ENCODE data around the gene ZNF431. TPM values are rescaled to one million over a fixed set of nuclear protein-coding genes. Genes with fewer than 3 reads are reported as not detected.

The ZNF431 gene
- total and polyA plus RNA-seq, 9 of the 15 experiments (the other 6 are each of a cell fraction or from before 2014, with no cell fraction given), result 3.3 to 24.8 (median 13.5) TPM

- H3K36me3 ChIP-seq (ENCODE audit: control insufficient read depth, insufficient read depth, low read length), result peaks cover 94% of the 10 kb centered on the region
Observed at GRCh38 chr19:21148681-21149080, 6.8 kb downstream of the ZNF431 start.

More at GRCh38 chr19:21148681-21149080, 6.8 kb downstream of the ZNF431 start:
- TF ChIP-seq BRCA1 (IDR thresholded peaks at IDR 0.05) (no peak), BRCA1 (CRISPR knock-in tag; IDR thresholded peaks at IDR 0.05) (no peak), YBX1 (IDR thresholded peaks at IDR 0.05) (no peak), CCNT2 (IDR thresholded peaks at IDR 0.05; ENCODE audit: borderline replicate concordance, extremely low read depth, insufficient read length, low read depth, low read length) (no peak), BMI1 (IDR thresholded peaks at IDR 0.05; ENCODE audit: low read length) (no peak), TCF7 (IDR thresholded peaks at IDR 0.05; ENCODE audit: borderline replicate concordance) (no peak), UBTF (IDR thresholded peaks at IDR 0.05; ENCODE audit: borderline replicate concordance in 1 of 2, low read depth in 2 of 2, low read length in 2 of 2) (no peak), SIX5 (IDR thresholded peaks at IDR 0.05; ENCODE audit: borderline replicate concordance in 1 of 2, insufficient read depth in 1 of 2, low read depth in 1 of 2, low read length in 2 of 2) (no peak), PYGO2 (tag; IDR thresholded peaks at IDR 0.05) (no peak), ZFPM2 (CRISPR knock-in tag; IDR thresholded peaks at IDR 0.05) (no peak), MYNN (IDR thresholded peaks at IDR 0.05) (no peak), MYNN (CRISPR knock-in tag; IDR thresholded peaks at IDR 0.05) (no peak)
- TF ChIP-seq, protein P1, sequence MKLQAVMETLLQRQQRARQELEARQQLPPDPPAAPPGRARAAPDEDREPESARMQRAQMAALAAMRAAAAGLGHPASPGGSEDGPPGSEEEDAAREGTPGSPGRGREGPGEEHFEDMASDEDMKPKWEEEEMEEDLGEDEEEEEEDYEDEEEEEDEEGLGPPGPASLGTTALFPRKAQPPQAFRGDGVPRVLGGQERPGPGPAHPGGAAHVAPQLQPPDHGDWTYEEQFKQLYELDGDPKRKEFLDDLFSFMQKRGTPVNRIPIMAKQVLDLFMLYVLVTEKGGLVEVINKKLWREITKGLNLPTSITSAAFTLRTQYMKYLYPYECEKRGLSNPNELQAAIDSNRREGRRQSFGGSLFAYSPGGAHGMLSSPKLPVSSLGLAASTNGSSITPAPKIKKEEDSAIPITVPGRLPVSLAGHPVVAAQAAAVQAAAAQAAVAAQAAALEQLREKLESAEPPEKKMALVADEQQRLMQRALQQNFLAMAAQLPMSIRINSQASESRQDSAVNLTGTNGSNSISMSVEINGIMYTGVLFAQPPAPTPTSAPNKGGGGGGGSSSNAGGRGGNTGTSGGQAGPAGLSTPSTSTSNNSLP (IDR thresholded peaks at IDR 0.05; ENCODE audit: borderline replicate concordance, low read depth, low read length), result no peak
- H3K9ac ChIP-seq (ENCODE audit: insufficient read depth in 1 of 2, low read depth in 2 of 2, low read length in 2 of 2), result no peak overlapping the region
- H3K27ac ChIP-seq (ENCODE audit: extremely low read depth, low read depth, low read length), result no peak overlapping the region
- no peak overlapping the region for H3K4me2 ChIP-seq (ENCODE audit: insufficient read depth, low read length)
- no peaks in the 10 kb centered on the region for H3K9me1 ChIP-seq (ENCODE audit: control insufficient read depth, insufficient read depth, low read length)
- in situ Hi-C loops (cut with MboI) (no loop called here), intact Hi-C loops (cut with micrococcal nuclease) (no loop called here)
- FAIRE-seq (no peak), ATAC-seq (no peak), DNase-seq (ENCODE audit: extremely low read depth in 1 of 4, low spot score in 3 of 4) (no peak)
- H3K27me3 ChIP-seq (ENCODE audit: control insufficient read depth in 2 of 2, insufficient read depth in 2 of 2, low read length in 2 of 2), result no peaks in the 10 kb centered on the region
- H3K4me1 ChIP-seq (replicated peaks in 1 of 2; ENCODE audit: control insufficient read depth in 2 of 2, insufficient read depth in 2 of 2, low read length in 2 of 2), result peaks cover 2 to 4% of the 10 kb centered on the region in 2 experiments; a peak in 3 of 5 replicates
- H3K4me3 ChIP-seq, result no peak overlapping the region
- no peak overlapping the region for H2AFZ ChIP-seq (ENCODE audit: low read depth, low read length)
- peaks cover 62% of the 10 kb centered on the region for H3K79me2 ChIP-seq (ENCODE audit: control insufficient read depth, insufficient read depth, low read length)
- no peaks in the 10 kb centered on the region for H3K9me3 ChIP-seq (replicated peaks; ENCODE audit: control insufficient read depth, insufficient read depth, low read depth, low read length)
- ChIA-PET CTCF (ENCODE audit: low intra/inter-chr PET ratio) (no interaction called here), POLR2A (no interaction called here)
- no TSS peak for BruUV-seq (replicated peaks)
- H4K20me1 ChIP-seq (replicated peaks; ENCODE audit: control insufficient read depth, insufficient read depth, low read length), result no peaks in the 10 kb centered on the region
